ENCODE data around the gene SERINC3. TPM values are rescaled to one million over a fixed set of nuclear protein-coding genes. Genes with fewer than 3 reads are reported as not detected.
"Not testable (repeated sequence)": the region's sequence is repeated elsewhere in the genome, so short reads cannot be mapped to it uniquely, and the experiment has no call there.

SERINC3 gene
- polyA plus RNA-seq, 1 of the 3 experiments (the other 2 are of a cell fraction) = 105 TPM

DNA sequence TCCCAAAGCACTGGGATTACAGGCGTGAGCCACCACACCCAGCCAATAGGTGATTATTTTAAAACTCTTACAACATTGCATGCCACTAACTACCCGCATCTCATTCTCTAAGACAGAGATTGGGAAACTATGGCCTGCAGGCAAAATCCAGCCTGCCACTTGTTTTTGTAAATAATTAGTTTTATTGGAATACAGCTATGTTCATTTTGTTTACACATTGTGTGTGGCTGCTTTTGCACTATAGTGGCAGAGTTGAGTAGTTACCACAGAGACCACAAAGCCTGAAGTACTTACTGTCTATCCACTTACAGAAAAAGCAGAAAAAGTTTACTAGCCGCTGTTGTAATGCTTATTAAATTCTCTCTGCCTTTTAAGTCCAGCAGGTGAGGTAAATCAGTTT is 44.1 kb upstream of the SERINC3 start (continued):
- TF ChIP-seq USF2 (IDR thresholded peaks at IDR 0.05; ENCODE audit: borderline replicate concordance, low read depth, low read length) = no peak
- TF ChIP-seq CTCF (IDR thresholded peaks at IDR 0.05) = no peak

- DNase-seq = no peak
- Histone ChIP-seq H3K4me2 (no peak overlapping the region), H3K4me1 (ENCODE audit: control insufficient read depth in 1 of 2, insufficient read depth in 2 of 2, low read depth in 1 of 2, low read length in 1 of 2) (no peaks in the 10 kb centered on the region), H3K9me2 (no peaks in the 10 kb centered on the region), H3K4me3 (ENCODE audit: low read depth in 2 of 2, low read length in 1 of 2) (no peak overlapping the region), H3K79me2 (ENCODE audit: insufficient read depth) (peaks cover 45% of the 10 kb centered on the region), H3K9me3 (no peaks in the 10 kb centered on the region), H3K9ac (no peak overlapping the region), H3K27ac (ENCODE audit: low read depth in 2 of 2, low read length in 1 of 2) (no peak overlapping the region), H3F3A (replicated peaks; ENCODE audit: insufficient read depth) (peaks cover 3% of the 10 kb centered on the region), H2AFZ (ENCODE audit: low read depth) (no peak overlapping the region), H4K20me1 (ENCODE audit: insufficient read depth) (no peaks in the 10 kb centered on the region), H3K27me3 (ENCODE audit: insufficient read depth) (no peaks in the 10 kb centered on the region), H3K36me3 (replicated peaks in 1 of 2; ENCODE audit: control insufficient read depth in 1 of 2, insufficient read depth in 2 of 2, low read length in 1 of 2) (no peaks in the 10 kb centered on the region)
- POLR2A ChIA-PET = no interaction called here
- TF ChIP-seq CHD2 (IDR thresholded peaks at IDR 0.05; ENCODE audit: low read length, partially characterized antibody) (no peak), JUND (IDR thresholded peaks at IDR 0.05) (no peak), GATA2 (CRISPR knock-in tag; IDR thresholded peaks at IDR 0.05) (no peak), REST (IDR thresholded peaks at IDR 0.05; ENCODE audit: low read depth, low read length) (no peak), EZH2phosphoT487 (IDR thresholded peaks at IDR 0.05; ENCODE audit: borderline replicate concordance, low read depth) (no peak), POLR2AphosphoS5 (IDR thresholded peaks at IDR 0.05; ENCODE audit: low read depth, low read length) (no peak)
- TF ChIP-seq, protein P1, sequence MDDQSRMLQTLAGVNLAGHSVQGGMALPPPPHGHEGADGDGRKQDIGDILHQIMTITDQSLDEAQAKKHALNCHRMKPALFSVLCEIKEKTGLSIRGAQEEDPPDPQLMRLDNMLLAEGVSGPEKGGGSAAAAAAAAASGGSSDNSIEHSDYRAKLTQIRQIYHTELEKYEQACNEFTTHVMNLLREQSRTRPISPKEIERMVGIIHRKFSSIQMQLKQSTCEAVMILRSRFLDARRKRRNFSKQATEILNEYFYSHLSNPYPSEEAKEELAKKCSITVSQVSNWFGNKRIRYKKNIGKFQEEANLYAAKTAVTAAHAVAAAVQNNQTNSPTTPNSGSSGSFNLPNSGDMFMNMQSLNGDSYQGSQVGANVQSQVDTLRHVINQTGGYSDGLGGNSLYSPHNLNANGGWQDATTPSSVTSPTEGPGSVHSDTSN (IDR thresholded peaks at IDR 0.05) = no peak
- CTCF ChIA-PET = interaction anchor here (0.8 kb wide), 1 partner anchor 13 kb away, joined by 4 read pairs; no protein-coding TSS in a partner anchor
Observed at GRCh38 chr20:44561876-44562275, 40.0 kb upstream of the SERINC3 start.

GRCh38 chr20:44560818-44561217 is 38.9 kb upstream of the SERINC3 start:
- H3K9me3 ChIP-seq; H4K20me1 ChIP-seq (ENCODE audit: insufficient read depth); H3K9ac ChIP-seq; H2AFZ ChIP-seq (ENCODE audit: low read depth); POLR2A ChIA-PET; H3K4me2 ChIP-seq; H3F3A ChIP-seq (replicated peaks; ENCODE audit: insufficient read depth); H3K36me3 ChIP-seq (replicated peaks in 1 of 2; ENCODE audit: control insufficient read depth in 1 of 2, insufficient read depth in 2 of 2, low read length in 1 of 2); H3K27ac ChIP-seq (ENCODE audit: low read depth in 2 of 2, low read length in 1 of 2); H3K27me3 ChIP-seq (ENCODE audit: insufficient read depth); H3K4me1 ChIP-seq (ENCODE audit: control insufficient read depth in 1 of 2, insufficient read depth in 2 of 2, low read depth in 1 of 2, low read length in 1 of 2); DNase-seq; H3K4me3 ChIP-seq (ENCODE audit: low read depth in 2 of 2, low read length in 1 of 2); H3K9me2 ChIP-seq: not testable (repeated sequence)
- CTCF ChIA-PET = interaction anchor here (1.2 to 1.6 kb wide), 2 partner anchors 15 to 49 kb away, joined by 3 to 7 read pairs; no protein-coding TSS in a partner anchor
- WGBS (ENCODE audit: low lambda C conversion rate) = 71% methylated on average over 6 of the region's 6 CpGs
- peaks cover 50% of the 10 kb centered on the region for H3K79me2 ChIP-seq (ENCODE audit: insufficient read depth)

Measured in SK-N-SH (cell line).